Breast epithelium (tissue), 4 donors: ENCODE measurements around the gene PCSK4. TPM values are rescaled to one million over a fixed set of nuclear protein-coding genes. Genes with fewer than 3 reads are reported as not detected.

Experiments used
- DNase-seq, 2 donors: peaks; one replicate each; pipeline ENCODE4 v3.0.0-alpha.2; 2019; ENCODE audit warnings: low spot score in 2 of 2
- H3K27ac ChIP-seq, 2 donors: fragments of 200-600 bp; sonication (generic) in 1 of 2; one replicate each; pipeline ENCODE4 v1.5.1; 2016 to 2019; ENCODE audit warnings: mild to moderate bottlenecking in 1 of 2
- H3K27me3 ChIP-seq, 2 donors: fragments of 200-600 bp; sonication (generic) in 1 of 2; one replicate each; pipeline versions ENCODE4 v1.5.1 to v1.6.0; 2017 to 2019; ENCODE audit warnings: control low read depth in 1 of 2, mild to moderate bottlenecking in 1 of 2
- H3K36me3 ChIP-seq: fragments of 200-600 bp; one replicate; pipeline ENCODE4 v1.5.1; 2019
- H3K4me1 ChIP-seq, 2 donors: fragments of 200-600 bp; sonication (generic); one replicate each; pipeline ENCODE4 v1.5.1; 2016 to 2019; ENCODE audit warnings: control low read depth in 1 of 2
- H3K4me3 ChIP-seq, 3 donors: fragments of 200-600 bp; sonication (generic); 1 replicate in 2 of 3; 2 replicates in 1 of 3; pipeline ENCODE4 v1.5.1; 2016 to 2019; ENCODE audit warnings: mild to moderate bottlenecking in 3 of 3, moderate library complexity in 2 of 3
- H3K9me3 ChIP-seq, 2 donors: fragments of 200-600 bp; sonication (generic) in 1 of 2; one replicate each; pipeline ENCODE4 v1.5.1; 2016 to 2019; ENCODE audit warnings: control low read depth in 1 of 2
- POLR2A ChIP-seq: fragments of 450-650 bp; IDR thresholded peaks from one replicate; pipeline ENCODE4 v1.6.1; 2016; ENCODE audit warnings: antibody characterized with exemption, mild to moderate bottlenecking, moderate library complexity
- POLR2AphosphoS5 ChIP-seq, 3 donors: sonication (generic); formaldehyde crosslinking; IDR thresholded peaks; one replicate each; pipeline ENCODE4 v1.6.1; 2017; ENCODE audit warnings: antibody characterized with exemption in 3 of 3
- intact Hi-C: fragments of 100-400 bp; cut with DNase I; formaldehyde crosslinking; loops from one replicate; pipeline ENCODE4 v1.15.1; 2023; ENCODE audit warnings: low total_unique reads
- total RNA-seq, 3 donors: library from RNA; depleted of rRNA; stranded (reverse); fragments of >200 nt; gene quantifications; one replicate each; pipeline ENCODE4 v1.1.0, GENCODE V29; 2016
- TF ChIP-seq, protein P1 (sequence below), 3 donors: fragments of 450-650 bp; IDR thresholded peaks; one replicate each; pipeline ENCODE4 v1.5.1; 2016 to 2017; ENCODE audit warnings: antibody characterized with exemption in 3 of 3, mild to moderate bottlenecking in 3 of 3, moderate library complexity in 3 of 3

PCSK4 gene
- total RNA-seq, 3 donors from 2014 or later: 2.2 to 10.0 (median 5.9) TPM

DNA sequence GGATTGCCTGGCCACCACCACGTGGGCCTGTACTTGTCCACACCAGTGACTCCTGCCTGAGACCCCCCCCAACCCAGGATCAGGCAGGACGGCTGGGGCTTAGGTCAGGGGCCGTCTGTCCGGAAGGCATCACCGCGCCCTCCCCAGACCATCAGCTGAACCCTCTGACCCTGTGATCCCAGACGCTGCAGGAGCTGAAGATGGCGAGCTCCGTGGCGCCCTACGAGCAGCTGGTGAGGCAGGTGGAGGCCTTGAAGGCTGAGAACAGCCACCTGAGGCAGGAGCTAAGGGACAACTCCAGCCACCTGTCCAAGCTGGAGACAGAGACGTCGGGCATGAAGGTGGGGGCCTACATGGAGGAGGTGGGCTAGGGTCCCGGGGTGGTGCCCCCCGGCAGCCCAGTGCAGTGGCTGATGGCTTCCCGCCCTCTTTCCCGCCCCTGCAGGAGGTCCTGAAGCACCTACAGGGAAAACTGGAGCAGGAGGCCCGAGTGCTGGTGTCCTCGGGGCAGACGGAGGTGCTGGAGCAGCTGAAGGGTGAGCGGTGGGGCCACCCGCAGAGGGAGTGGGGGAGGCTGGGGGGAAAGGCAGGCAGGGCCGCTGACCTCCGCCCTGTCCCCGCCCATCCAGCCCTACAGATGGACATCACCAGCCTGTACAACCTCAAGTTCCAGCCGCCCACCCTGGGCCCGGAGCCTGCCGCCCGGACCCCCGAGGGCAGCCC lies 37.2 kb downstream of the PCSK4 start:
- Histone ChIP-seq H3K4me3 (peak overlapping the region in 2 of 3 donors; percentile 13 to 55), H3K4me1 (peaks cover 5 to 6% of the 10 kb centered on the region in 2 donors), H3K9me3 (no peaks in the 10 kb centered on the region), H3K27ac (no peak overlapping the region), H3K36me3 (no peaks in the 10 kb centered on the region), H3K27me3 (peaks cover 29 to 77% of the 10 kb centered on the region in 2 donors)
- intact Hi-C loops: no loop called here
- DNase-seq: no peak
- no peak for TF ChIP-seq POLR2AphosphoS5 (IDR thresholded peaks at IDR 0.05)
- TF ChIP-seq, protein P1, sequence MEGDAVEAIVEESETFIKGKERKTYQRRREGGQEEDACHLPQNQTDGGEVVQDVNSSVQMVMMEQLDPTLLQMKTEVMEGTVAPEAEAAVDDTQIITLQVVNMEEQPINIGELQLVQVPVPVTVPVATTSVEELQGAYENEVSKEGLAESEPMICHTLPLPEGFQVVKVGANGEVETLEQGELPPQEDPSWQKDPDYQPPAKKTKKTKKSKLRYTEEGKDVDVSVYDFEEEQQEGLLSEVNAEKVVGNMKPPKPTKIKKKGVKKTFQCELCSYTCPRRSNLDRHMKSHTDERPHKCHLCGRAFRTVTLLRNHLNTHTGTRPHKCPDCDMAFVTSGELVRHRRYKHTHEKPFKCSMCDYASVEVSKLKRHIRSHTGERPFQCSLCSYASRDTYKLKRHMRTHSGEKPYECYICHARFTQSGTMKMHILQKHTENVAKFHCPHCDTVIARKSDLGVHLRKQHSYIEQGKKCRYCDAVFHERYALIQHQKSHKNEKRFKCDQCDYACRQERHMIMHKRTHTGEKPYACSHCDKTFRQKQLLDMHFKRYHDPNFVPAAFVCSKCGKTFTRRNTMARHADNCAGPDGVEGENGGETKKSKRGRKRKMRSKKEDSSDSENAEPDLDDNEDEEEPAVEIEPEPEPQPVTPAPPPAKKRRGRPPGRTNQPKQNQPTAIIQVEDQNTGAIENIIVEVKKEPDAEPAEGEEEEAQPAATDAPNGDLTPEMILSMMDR (IDR thresholded peaks at IDR 0.05): no peak
- no peak for TF ChIP-seq POLR2A

DNA sequence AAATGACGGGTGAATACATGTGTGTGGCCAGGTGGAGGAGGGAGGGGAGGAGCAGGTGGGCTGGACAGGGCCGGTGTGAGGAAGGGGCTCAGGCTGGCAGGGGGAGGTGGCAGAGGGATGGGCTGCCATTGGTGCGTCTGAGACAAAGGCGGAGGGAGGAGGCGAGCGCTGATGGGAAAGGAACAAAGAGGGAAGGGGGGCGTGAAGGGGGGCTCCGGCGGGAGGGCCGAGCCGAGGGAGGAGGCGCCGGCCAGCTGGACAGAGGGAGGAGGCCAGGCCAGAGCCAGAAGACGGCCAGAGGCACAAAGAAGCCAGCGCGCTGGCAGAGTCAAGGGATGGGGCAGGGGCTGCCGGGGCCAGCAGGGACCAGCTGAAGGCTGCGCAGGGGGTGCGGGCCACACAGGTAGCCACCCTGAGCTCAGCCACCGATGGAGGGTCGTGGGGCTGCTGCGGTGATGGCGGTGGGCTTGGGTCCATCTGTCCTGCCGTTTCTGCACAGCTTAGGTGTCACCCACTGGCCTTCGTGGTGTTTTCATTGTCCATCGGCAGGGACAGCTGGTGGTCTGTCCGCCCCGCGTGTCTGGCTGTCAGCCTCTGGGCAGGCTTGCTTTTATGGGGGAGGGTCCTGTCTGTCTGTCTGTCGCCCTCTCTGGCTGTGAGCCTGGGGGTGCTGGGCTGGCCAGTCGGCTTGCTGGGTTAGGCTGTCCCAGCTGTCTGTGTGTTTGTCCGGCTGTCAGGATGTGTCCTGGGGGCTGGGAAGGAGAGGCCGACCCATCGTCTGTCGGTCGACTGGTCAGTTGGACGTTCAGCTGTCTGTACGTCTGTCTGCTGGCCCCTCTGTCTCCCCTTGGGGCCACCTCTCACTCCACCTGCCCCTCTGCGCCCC lies 38.0 kb downstream of the PCSK4 start:
- TF ChIP-seq, protein P1 (IDR thresholded peaks at IDR 0.05): no peak
- TF ChIP-seq POLR2A (no peak), POLR2AphosphoS5 (IDR thresholded peaks at IDR 0.05) (no peak)
- Histone ChIP-seq H3K4me1 (peaks cover 5 to 6% of the 10 kb centered on the region in 2 donors), H3K9me3 (no peaks in the 10 kb centered on the region), H3K27ac (no peak overlapping the region), H3K4me3 (no peak overlapping the region), H3K36me3 (no peaks in the 10 kb centered on the region), H3K27me3 (peaks cover 35 to 84% of the 10 kb centered on the region in 2 donors)
- DNase-seq: no peak
- intact Hi-C loops: no loop called here

DNA sequence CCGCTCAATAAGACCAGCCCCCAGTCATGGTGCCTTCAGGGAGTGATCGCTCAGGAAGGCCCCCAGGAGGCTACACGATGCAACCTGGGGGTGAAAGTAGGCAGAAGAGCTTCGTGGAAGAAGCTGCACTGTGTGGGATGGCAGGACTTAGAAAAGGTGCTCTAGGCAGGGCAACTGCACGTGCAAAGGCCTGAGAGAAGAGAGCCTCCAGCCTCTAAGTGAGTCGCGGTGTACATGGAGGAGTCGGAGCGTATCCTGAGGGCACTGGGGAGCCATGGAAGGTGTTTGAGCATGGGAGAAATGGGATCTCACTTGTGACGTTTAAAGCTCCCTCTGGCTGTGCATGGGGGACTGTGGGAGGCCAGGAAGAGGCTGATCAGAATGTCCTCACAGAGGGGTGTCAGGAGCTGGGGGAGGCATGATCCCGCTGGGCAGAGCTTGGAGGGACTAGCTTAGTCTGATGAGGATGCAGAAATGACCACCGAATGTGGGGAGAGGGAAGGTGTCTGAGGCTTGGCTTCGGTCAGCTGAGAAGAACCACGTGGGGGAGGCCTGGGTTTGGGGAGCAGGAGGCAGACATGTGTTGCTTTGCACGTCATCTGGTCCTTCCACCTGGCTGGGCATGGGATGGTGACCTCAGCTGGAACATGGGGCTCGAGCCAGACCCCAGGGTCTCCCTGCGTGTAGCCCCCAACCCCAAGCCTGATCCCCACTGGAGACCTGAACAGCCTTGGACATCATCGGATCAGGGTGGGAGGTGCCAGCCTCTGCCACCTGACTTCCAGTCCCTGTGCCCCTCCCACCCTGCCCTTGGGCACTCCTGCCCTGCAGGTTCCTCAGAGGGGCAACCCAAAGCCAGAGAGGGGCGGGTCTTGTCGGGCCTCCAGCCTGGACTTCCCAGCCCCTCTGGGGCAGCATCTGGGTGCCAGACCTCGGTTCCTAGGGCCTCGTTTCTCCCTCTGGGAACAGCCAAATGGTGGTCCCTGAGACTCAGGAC lies 39.1 kb downstream of the PCSK4 start:
- no peak for DNase-seq
- no peak overlapping the region for H3K27ac ChIP-seq
- peaks cover 44 to 84% of the 10 kb centered on the region in 2 donors for H3K27me3 ChIP-seq
- H3K36me3 ChIP-seq: no peaks in the 10 kb centered on the region
- H3K9me3 ChIP-seq: no peaks in the 10 kb centered on the region
- no peak overlapping the region for H3K4me3 ChIP-seq
- H3K4me1 ChIP-seq: peaks cover 6 to 10% of the 10 kb centered on the region in 2 donors
- intact Hi-C loops: no loop called here
- no peak for TF ChIP-seq POLR2AphosphoS5 (IDR thresholded peaks at IDR 0.05)
- TF ChIP-seq, protein P1 (IDR thresholded peaks at IDR 0.05): no peak
- no peak for TF ChIP-seq POLR2A

DNA sequence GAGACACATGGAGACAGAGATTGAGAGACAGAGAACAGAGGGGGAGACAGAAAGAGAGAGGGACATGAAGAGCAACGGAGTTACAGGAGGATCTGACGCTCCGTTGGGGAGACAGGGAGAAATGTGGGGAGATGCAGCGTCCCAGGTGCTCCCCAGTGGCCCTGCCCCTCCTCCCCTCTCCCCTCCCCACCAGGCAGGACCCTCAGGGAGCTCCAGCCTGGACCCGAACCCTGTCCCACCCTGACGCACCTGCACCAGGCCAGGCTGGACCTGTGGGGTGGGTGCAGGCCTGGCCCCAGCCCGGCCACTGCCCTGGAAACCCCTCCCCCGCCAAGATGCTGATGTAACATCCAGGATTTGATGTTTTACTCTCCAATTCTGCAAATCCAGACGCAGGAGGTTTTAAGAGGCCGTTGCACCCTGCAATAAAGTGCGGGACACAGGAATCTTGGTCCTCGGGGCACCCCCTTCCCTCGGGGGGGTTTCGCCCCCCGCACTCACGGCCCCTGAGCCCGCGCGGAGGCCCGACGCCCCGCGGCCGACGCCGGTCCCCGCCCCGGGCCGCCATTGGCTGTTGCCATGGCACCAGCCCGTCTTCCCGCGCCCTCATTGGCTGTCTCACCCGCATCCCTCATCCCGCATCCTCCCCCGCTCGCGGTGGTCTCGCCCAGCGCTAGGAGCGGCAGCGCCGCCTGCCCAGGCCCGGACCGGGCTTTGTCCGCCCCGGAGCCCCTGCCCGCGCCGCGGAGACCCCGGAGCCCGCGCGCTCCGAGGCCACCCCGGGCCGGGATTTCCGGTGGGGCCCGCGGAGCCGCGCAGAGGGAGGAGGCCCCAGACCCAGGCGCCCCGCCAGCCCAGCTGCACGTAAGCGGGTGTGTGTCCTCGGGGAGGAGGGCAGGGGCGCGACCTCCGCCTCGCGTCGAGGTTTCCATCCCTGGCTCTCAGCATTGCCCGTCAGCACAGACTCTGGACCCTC lies 40.4 kb downstream of the PCSK4 start, which contains the start of gene APC2:
Gene APC2, plus strand, starts transcription at position 655 of the 976 bp plus-strand sequence. CDS start 2,881 bp downstream, outside the sequence.
- H3K4me1 ChIP-seq: peaks cover 11 to 13% of the 10 kb centered on the region in 2 donors
- no peak for DNase-seq
- no peaks in the 10 kb centered on the region for H3K9me3 ChIP-seq
- no peaks in the 10 kb centered on the region for H3K36me3 ChIP-seq
- no peak within 1 kb of the TSS for H3K27ac ChIP-seq
- H3K27me3 ChIP-seq: peaks cover 46 to 83% of the 10 kb centered on the region in 2 donors
- no peak within 1 kb of the TSS for H3K4me3 ChIP-seq
- no peak for TF ChIP-seq POLR2A
- intact Hi-C loops: loop anchor here (10.0 kb wide), 1 partner anchor 175 kb away; the partner anchor contains the start of gene FAM174C
